Activated CD4-positive, alpha-beta T cell treated with anti-CD3 and anti-CD28 coated beads for 1 hour (primary cell): Measurements from ENCODE around the gene LEF1.

Experiments
- DNase-seq: peaks from one replicate; pipeline ENCODE4 v3.0.0-alpha.2; 2020

Gene LEF1

DNA sequence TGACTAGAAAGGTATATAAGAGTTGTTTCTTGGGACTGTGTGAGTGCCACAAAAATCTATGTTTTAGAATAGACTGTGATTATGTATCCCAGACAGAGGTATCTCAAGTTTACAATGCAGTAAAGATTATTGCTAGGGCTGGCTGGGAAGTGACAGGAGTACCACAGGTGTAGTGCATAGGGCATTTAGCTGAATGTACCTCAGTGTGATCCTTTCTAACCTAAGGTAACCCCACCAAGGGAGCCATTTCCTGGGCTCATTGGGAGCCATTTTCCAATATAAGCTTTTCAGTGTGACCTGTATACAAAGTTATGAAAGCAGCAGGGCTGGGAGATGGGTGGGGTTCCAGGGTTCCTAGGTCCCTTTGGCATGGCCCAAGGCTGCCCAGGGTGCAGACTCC is 6.1 kb upstream of the LEF1 start:
- DNase-seq, result no peak

DNA sequence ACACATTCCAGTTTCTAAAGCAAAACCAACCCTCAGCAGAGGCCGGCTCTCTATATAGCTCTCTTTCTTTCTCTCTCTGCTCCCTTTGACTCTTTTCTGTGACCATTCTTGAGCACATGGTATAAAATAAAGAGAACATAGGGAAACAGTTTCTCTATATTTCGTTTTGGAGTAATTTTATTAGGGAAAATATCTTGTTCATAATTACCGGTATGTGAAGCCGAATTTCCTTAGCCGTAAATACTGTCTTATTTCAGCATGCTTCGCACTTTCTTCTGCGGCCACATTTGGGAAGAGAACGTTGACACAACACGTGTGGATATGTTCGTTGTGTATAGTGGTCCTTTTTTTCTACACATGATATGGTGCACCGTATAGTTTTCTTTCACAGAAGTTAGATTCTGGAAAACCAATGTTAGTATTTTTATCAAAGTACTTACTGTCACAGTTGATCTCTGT is 4.9 kb upstream of the LEF1 start:
- no peak for DNase-seq

DNA sequence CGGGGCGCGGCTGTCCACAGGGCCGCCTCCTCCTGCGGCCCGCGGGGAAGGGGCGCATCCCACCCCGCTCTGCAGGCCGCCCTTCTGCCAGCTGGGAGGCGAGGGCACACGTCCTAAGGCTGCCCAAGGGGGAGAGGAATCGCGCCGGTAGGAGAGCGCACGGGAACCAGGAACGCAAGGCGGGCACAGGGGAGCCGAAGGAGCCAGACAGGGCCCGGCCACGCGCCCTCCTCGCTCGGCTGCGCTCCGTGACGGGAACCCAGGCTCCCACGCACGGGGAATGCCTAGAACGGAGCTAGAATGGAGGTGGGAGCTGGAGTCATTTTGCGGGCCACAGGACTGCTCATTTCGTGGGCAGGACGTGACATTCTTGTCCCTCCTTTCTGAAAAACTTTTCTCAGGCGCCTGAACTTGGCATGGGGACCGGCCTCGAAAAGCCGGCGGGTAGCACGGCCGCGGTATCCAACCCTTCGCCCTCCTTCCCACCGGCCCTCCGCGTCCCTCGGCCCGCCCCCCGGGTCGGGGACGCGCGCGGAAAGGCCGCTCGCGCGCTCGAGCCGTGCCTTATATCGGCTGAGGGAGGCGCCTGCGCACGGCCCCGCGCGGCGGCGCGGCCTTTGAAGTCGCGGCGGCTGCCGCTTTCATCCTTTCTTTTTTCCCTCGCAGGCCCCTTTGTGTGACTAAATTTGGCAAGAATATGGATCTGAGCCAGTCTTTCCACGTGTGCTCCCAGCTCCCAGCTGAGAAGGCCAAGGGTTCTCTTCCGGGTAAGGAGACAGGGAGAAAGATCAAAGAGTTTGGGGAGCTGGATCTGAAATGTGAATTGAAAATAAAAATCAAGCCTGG is 4.2 kb upstream of the LEF1 start:
- DNase-seq, result peak; percentile 66

DNA sequence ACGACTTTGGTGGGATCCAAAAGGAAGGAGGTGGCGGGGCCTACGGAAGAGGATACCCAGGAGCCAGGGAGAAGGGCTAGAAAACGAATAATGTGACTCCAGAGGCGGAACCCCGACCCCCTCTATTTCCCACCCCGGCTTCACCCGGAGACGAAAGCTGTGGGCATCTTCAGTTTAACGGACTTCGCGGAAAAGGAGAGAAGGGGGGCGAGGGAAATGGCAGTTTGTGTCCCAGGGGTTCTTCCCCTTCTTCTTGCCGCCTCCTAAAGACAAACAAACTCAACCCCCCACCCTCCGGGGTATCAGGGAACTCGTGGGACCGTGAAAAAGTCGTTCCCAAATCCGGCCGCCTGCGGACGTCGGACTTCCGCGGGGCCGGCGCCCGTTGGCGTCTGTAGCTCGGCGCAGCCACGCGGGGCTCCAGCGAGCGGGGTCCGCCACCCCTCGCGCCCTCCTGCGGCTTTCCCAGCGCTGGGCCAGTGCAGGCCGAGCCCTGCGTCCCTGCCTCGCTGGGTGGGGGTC is 3.6 kb upstream of the LEF1 start:
- DNase-seq, result no peak

DNA sequence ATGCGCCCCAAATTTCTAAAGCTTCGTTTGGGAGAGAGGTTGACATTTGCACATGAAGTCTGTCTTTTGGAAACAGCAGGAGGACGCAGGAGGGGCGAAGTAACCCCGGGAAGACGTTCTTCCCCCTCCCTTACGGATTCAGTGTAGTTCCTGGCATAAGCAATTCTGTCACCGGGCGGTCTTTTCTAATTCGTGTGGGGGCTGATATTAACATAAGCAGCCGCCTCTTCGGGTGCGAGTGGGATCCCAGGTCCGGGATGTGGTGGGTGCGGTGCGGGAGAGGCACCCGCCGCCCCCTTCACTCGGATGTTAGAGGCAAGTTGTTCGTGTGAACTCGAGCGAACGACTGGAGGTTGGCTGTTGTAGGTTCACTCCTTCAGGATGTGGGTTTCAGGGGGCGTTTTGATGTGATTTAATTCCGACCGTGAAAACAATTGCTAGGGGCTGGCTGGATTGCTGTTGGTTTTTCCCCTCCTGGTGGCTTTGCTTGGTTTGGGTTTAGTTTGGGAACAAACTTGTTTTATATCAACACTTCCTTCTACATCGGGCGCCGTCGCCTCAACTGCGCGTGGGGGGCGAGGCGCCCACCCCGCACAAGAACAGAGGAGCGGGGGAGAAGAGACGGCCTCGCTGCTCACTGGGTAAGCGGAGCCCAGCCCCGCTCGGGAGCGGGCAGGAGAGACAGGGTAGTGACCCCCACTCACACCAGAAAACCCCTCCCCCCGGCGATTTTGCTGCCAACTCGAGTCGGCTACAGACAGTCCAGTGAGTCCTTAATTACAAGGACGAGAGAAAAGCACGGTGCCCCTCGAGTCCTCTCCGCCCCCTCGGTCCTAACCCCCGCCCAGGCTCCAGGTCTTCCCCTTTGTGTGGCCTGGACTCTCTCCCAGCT is 2.9 kb upstream of the LEF1 start:
- DNase-seq, result peak; percentile 34

DNA sequence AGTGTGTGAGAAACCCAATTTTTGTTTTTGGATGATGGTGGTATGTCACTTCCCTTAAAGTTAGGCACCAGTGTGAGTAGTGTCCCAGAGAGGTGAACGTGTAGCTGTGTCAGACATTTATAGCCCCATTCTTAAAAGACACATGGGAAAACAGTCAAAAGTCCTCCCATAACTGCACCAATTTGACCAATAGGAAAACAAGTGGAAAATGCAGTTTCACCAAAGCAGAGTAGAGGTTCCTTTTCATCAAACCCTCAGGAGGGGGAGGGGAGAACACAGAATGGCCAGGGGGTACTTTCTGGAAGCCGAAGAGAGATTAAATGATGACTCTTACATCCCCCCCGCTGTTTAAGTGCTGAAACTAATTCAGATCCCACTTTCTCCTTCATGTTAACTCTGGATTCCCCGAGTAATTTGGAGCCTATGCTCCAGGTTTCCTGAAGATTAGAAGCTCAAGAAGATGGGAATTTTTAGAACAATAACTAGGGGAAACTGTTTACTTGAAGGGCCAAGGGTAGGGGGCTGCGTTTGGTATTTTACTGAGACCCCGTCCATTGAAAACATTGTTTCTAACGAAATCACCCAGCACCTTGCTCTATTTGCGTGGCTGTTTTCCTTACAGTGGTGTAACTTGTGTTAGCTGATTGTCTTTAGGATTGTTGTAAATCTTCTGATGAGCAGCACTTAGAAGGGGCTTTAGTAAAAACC is 2.1 kb upstream of the LEF1 start:
- no peak for DNase-seq

DNA sequence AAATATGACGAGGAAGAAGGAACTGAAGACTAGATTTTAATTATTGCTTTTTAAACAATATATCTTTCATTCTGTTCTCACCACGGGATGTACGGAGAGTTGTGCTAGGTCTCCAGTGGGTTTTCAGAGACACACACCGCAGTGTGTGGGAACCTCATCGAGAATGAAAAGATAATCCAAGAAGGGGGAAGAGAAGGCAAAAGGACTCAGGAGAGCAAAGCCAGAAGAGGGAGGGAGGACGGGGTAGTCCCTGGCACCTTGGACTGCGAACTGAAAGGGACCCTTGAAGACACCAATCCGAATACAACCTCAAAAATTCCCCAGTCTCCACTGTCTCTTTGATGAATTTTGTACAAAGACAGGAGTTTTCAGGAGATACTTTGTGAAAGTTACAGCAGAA is 932 bp upstream of the LEF1 start:
- no peak for DNase-seq

DNA sequence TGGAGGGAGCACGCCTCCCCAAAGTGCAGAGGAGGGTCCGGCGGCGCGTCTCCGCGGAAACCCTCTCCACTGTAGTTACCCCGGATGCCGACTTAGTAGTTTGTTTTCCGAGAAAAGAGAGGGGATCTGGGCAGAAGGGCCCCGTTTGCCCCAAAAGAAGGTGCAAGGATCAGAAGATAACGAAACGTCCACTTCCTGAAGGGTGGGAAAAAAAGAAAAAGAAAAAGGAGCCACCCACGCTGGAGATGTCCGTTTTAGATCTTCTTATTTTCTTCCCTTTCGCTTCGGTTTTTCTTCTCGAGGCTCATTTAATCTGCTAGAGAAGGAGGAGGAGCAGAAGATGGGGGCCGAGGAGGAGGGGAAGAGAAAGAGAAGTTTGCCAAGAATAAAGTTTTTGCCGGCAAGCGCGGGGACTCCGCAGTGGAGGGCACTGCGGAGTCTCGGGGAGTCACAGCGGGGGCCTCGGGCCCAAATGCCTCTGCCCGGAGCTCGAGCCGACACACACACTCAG is 517 bp downstream of the LEF1 start:
- DNase-seq, result peak; percentile 18

DNA sequence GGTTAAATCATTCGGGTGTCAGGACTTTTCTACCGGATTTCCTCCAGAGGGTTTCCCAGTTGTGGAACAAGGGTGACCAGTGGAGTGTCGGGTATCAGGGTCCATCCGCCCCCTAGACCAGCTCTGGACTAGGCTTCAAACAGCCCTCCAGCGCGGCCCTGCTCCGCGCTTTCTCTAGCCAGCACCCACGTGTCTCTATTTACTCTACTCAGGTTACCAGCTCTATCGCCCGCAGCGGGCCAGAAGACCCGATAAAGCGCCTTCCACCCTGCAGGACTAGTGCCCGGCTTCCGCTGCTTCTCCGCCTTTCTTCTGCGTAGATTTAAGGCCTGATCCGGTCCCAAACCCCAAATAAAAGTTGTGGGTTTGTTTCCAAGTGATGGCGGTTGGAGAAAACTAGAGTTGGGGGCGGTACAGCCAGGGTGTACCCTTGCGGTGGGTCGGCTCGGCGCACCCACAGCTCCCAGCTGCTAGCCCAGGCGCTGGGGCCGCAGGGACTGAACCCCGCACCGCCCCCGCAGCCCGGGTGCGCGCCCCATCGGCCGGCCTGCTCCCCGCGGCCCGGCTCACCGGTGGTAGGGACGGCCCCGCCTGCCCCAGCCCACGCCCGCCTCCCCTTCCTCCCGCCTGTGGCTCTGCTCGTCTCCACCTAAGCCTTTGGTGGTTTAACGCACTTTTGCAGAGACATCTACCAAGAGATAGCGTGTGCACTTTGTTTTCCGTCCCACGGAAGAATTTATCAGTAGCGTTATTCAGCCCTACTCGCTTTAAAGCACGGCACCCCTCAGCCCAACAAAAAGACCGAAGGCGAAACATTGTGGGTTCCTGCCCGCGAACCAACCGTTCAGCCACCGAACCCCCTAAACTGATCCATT is 2.1 kb downstream of the LEF1 start:
- peak; percentile 44 for DNase-seq

DNA sequence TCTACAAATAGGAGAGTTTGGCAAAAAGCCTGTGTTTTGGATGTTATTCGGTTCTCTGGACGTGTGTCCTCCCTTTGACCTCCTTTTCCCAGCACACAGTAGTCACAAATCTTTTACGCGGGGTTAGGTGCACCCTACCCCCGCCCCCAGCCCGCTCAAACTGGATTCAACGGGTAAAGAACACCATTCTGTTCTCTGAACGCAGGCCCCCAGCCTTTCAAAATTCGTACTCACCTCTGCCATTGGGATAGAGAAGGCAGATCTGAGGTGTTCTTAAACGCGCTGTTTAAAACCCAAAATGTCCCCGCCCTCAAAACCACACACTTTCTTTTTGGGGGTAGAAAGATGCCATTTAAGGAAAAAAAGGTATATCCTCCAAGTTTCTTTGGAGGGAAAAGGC is 2.7 kb downstream of the LEF1 start:
- no peak for DNase-seq

DNA sequence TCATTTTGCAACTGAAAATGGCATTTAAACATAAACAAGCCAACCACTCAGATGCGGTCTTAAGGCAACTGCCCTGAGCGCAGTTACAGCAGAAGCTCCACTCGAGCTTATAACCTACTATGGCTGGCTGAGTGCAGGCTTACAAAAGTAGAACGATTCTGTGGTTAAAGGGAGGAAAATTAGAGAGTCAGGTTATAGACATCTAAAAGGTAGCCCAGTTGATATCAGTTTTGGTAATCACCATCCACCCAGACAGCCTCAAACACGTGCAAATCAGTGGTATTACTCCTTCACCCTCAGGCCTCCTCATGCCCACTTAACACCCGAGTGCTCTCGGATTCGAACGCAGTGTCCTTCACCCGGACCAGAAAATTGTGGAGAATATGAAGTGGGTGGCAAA is 3.1 kb downstream of the LEF1 start:
- DNase-seq, result no peak

DNA sequence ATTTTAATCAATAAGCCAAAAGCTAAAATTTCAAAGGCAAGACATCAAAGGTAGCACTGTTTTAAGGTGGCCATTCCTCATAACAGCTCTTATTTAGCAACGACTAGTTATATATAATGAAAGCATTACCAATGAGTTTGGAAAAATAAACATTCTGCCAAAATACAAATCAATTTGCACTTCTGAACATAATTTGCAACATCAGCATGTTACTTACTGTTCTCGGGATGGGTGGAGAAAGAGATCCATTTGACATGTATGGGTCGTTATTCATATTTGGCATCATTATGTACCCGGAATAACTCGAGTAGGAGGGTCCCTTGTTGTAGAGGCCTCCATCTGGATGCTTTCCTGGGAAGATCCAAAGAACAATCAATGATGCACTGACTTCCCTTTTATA is 5.4 kb downstream of the LEF1 start:
- DNase-seq, result no peak

DNA sequence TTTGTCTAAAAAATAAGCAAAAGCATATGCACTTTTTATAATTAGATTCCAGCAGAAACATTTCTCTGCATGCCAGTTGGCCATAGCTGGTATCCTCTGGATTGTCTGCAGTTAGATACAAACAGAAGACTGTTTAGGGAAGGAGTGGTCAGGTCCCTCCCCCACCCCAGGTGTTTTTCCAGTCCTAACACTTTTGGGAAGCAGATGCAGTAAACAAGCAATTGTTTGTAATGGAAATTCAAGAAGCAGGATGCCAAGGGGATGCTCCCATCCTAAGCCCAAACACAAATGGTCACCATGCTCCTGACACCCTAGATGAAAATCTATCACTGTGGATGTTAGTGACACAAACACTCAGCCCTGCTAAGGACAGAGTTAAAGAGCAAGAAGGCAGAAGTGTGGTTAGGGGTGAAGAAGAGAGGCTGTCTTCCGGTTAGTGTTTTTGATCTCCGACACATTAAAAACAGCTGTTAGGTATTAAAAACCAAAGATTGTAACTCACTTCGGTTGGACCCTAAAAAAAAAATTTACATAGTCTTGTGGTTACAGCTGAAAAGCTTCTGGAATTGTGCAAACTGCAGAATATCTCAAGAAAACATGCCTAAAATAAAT is 7.9 kb downstream of the LEF1 start:
- no peak for DNase-seq

DNA sequence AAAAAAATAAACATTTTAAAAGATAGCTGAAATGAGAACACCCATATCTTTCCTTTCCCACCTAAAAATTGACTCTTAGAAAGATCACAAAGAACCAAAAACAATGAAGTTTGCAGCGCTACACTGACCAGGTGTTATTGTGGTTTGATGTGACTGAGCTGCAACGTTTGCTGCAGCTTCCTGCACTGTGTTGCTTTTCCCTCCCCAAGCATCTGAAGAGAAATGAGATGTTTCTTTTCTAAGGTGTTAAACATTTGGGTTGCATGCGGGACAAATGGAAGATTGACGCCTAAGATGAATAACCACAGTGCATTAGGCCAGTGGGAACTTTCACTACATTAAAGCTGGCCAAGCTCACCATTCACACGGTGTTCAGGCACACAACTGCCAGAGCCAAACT is 8.9 kb downstream of the LEF1 start:
- DNase-seq, result no peak

DNA sequence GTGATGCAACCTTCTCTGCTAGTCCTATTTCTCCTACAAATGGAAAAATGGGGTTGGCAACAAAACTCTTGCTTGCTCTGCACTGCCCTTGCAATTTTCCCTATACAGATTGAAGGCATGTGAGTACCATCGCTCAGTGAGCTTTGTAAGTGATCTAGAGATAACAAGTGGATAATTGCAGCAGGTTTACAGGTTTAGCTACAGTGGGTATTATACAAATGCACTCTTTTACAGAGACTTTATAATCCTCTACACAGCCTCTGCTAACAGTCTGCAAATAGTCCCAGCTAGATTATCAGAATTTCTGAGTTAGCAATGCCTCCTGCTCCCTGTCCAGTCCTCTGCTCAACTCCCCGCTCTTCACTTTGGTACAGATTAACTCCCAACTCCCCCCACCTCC is 11.1 kb downstream of the LEF1 start:
- no peak for DNase-seq

DNA sequence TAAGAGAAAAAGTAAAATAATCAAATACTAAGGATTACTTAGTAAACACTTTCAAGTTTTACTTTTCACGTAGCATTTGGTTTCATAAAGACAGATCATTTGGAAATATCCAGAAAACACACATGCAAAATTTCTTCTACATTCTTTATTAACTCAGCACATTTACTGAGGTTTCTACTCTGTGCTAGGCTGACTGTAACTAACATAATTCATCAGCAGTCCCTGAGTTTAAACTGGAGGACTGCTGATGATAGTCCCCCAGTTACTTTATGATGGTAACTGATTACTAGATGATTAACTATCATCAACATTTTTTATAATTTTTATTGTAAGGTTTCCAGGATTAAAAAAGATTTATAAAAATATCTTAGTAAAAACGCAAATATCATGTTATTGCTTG is 12.3 kb downstream of the LEF1 start:
- no peak for DNase-seq

DNA sequence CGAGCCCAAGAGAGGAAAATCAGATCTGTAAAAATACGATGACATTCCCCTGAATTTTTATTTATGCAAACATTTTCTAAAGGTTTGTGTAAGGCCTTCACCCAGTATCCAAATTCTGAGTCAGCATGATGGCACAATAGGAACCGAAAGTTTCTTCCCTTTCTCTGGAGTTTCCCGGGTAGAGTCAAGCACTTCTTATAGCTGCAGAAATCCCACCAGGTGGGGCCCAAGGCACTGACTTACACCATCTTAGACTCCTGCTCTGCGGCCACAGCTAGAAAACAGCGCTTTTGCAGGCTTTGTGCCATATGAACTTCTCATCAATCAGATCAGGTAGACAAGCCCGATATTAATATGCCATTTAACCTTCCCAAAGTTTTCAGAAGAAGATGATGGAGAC is 13.4 kb downstream of the LEF1 start:
- no peak for DNase-seq

DNA sequence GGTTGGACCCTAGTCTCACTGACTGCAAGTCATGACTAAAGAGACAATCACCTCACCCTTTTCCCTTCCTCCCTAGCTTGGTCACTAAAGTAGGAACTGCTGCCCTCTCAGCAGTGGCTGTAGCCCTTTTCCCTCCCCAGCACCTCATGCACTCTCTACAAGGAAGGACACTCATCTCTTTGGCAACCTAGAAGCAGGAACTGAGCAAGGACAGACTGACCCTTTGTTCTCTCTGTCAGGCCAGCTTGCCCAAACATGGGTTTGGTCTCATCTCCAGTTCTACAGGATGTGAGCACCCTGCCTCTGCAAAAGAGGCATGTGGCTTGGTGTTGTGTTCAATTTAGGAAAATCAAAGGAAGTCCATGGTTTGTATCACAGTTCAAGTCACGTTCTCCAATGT is 15.8 kb downstream of the LEF1 start:
- no peak for DNase-seq

DNA sequence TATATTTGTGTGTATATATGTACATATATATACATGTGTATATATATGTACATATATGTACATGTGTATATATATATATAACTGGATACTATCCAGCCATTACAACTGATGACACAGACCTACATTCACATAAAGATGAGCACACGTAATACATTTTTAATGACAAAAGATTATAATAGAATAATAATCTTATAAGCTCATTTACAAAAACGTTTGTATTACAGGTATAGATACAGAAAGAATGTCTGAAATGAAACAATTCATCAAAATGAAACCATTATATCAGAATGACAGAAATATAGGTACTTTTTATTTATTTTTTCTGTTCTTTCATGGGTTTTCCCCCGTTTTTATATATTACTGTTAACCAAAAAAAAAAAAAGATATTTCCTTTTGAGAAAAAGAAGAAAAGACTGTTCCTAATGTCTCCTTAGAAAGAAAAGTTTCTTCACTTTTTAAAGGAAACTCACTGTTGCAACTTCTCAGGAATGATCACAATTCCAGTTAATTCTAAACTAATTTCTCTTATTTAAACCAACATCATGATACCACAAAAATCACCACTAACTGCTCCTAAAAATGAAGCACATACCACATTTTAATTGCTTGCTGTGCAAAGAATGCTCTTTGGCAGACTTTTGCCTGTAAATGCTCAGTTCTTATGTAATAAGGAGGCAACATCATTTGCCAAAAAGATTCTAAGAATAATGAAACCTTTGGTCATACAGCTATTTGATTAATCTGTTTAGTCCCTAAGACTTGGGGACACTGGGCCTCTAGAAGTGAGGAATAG is 18.9 kb downstream of the LEF1 start:
- DNase-seq, result no peak

DNA sequence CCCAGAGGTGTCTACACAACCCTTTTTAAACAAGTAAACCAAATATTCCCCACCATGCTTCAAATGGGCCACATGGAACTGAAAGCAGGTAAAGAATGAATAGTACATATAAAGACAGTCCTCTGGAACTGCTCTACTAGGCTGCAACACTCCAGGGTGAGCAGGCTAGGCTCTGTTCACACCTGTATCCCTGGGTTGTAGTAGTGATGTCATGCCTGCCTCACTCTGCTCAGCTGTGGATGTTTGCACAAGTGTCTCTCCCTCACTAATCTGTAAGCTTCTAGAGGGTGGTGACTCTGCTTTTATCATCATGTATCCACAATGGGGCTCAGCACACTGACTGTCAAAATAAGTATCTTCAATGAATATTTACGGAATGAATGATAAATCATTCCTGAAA is 20.4 kb downstream of the LEF1 start:
- no peak for DNase-seq

DNA sequence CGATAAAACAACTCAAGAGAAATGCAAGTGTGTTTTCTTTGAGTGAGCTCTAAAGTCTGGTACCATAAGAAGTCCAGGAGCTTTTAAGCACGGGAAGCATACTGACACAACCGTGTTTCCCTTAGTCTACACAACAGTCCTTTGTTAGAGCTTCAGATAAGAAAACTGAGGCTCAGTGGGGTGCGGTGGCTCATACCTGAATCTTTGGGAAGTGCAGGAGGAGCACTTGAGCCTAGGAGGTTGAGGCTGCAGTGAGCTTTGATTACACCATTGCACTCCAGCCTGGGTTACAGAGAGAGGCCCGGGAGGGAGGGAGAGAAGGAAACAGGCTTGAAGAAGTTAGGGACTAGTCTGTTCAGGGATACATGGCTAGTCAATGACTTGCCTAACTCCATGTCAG is 21.9 kb downstream of the LEF1 start:
- no peak for DNase-seq
